ENCODE data around the gene CES2.

Gene CES2

DNA sequence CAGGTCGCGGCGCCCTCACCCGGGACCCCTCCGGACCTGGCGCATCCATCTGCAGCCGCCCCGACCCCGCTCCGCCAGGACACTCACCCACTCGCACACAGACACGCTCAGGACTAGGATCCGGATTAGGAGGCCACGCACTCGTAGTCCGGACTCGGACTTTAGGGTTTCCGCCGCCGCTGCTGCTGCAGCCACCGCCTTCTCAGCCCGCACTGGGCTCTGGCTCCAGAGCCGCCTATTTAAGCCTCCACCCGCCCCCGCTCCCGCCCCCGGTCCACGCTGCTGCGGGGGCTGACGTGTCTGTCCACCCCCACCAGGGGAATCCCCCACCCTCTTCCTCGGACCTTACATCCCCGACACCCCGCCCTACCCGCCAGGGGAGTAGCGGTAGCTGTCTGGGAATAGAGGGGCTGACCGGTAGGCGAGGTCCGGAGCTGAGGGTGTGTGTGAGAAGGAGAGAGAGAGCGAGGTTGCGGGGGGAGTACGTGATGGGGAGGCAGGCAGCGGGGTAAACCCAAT, 9.9 kb upstream of the CES2 start, which contains the start of gene RRAD:
Gene RRAD, minus strand, starts transcription at position 214 of the 519 bp plus-strand sequence. CDS start 356 bp downstream, outside the sequence.
- Histone ChIP-seq H3K79me2 (ENCODE audit: insufficient read depth, low read depth) (no peaks in the 10 kb centered on the region), H3K9ac (peak within 1 kb of the TSS; percentile 17; the same call in 1 of the 2 replicates), H3K4me2 (peak within 1 kb of the TSS; percentile 96; the same call in 1 of the 2 replicates), H3K4me1 (ENCODE audit: low read depth, poor library complexity, severe bottlenecking) (peaks cover 39% of the 10 kb centered on the region), H3K27ac (0 out of 2 replicates have a peak within 1 kb of the TSS, but pooled peaks have one; percentile 69), H3K27me3 (ENCODE audit: insufficient read depth, low read depth) (peaks cover 8% of the 10 kb centered on the region; the same call in 1 of the 2 replicates), H4K20me1 (ENCODE audit: insufficient read depth) (no peaks in the 10 kb centered on the region), H3K4me3 (IDR thresholded peaks at IDR 0.05; ENCODE audit: insufficient read depth, low read depth, low read length) (no peak within 1 kb of the TSS), H2AFZ (ENCODE audit: low read depth) (no peak within 1 kb of the TSS), H3K36me3 (ENCODE audit: insufficient read depth) (no peaks in the 10 kb centered on the region)
- TF ChIP-seq, protein P1, sequence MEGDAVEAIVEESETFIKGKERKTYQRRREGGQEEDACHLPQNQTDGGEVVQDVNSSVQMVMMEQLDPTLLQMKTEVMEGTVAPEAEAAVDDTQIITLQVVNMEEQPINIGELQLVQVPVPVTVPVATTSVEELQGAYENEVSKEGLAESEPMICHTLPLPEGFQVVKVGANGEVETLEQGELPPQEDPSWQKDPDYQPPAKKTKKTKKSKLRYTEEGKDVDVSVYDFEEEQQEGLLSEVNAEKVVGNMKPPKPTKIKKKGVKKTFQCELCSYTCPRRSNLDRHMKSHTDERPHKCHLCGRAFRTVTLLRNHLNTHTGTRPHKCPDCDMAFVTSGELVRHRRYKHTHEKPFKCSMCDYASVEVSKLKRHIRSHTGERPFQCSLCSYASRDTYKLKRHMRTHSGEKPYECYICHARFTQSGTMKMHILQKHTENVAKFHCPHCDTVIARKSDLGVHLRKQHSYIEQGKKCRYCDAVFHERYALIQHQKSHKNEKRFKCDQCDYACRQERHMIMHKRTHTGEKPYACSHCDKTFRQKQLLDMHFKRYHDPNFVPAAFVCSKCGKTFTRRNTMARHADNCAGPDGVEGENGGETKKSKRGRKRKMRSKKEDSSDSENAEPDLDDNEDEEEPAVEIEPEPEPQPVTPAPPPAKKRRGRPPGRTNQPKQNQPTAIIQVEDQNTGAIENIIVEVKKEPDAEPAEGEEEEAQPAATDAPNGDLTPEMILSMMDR (conservative IDR thresholded peaks at IDR 0.05; ENCODE audit: low read depth, low read length): no peak

- Histone ChIP-seq H3K9ac (peak overlapping the region; percentile 17; the same call in 1 of the 2 replicates), H3K4me1 (ENCODE audit: low read depth, poor library complexity, severe bottlenecking) (peaks cover 39% of the 10 kb centered on the region), H3K4me2 (peak overlapping the region; percentile 96), H4K20me1 (ENCODE audit: insufficient read depth) (no peaks in the 10 kb centered on the region), H3K4me3 (IDR thresholded peaks at IDR 0.05; ENCODE audit: insufficient read depth, low read depth, low read length) (no peak overlapping the region), H2AFZ (ENCODE audit: low read depth) (no peak overlapping the region), H3K79me2 (ENCODE audit: insufficient read depth, low read depth) (no peaks in the 10 kb centered on the region), H3K27me3 (ENCODE audit: insufficient read depth, low read depth) (peaks cover 8% of the 10 kb centered on the region; the same call in 1 of the 2 replicates), H3K36me3 (ENCODE audit: insufficient read depth) (no peaks in the 10 kb centered on the region), H3K27ac (peak overlapping the region; percentile 69)
- TF ChIP-seq, protein P1 (conservative IDR thresholded peaks at IDR 0.05; ENCODE audit: low read depth, low read length): no peak
Measured at GRCh38 chr16:66926171-66926947, 9.0 kb upstream of the CES2 start.

DNA sequence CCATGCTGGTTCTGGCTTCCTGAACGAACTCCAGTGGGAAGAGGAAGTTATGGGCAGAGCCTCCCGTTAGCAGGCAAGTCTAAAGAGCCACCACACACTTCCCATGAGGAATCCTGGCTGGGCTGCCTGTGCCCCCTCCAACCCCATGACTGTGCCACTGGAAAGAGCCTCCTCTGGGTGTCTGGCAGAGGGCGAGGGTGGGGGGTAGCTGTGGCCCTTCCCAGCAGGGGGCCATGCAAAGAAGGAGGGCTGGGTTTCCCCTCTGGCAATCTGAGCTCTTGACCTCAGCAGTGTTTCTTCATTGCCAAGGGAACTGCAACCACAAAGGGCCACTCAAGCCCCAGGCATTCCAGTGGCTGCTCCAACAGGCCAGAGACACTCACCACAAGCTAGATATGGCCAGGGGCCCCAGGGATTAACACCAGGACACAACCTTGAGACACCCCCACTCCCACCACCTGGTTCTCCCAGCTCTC, 8.3 kb upstream of the CES2 start:
- Histone ChIP-seq H2AFZ (ENCODE audit: low read depth) (no peak overlapping the region), H3K4me3 (IDR thresholded peaks at IDR 0.05; ENCODE audit: insufficient read depth, low read depth, low read length) (no peak overlapping the region), H3K27ac (peak overlapping the region; percentile 69), H3K79me2 (ENCODE audit: insufficient read depth, low read depth) (no peaks in the 10 kb centered on the region), H3K27me3 (ENCODE audit: insufficient read depth, low read depth) (peaks cover 5% of the 10 kb centered on the region; the same call in 1 of the 2 replicates), H3K9ac (peak overlapping the region; percentile 34), H4K20me1 (ENCODE audit: insufficient read depth) (no peaks in the 10 kb centered on the region), H3K4me1 (ENCODE audit: low read depth, poor library complexity, severe bottlenecking) (peaks cover 43% of the 10 kb centered on the region), H3K36me3 (ENCODE audit: insufficient read depth) (no peaks in the 10 kb centered on the region), H3K4me2 (peak overlapping the region; percentile 96)
- TF ChIP-seq, protein P1 (conservative IDR thresholded peaks at IDR 0.05; ENCODE audit: low read depth, low read length): no peak

- TF ChIP-seq, protein P1 (conservative IDR thresholded peaks at IDR 0.05; ENCODE audit: low read depth, low read length): no peak
- Histone ChIP-seq H2AFZ (ENCODE audit: low read depth) (no peak overlapping the region), H3K36me3 (ENCODE audit: insufficient read depth) (no peaks in the 10 kb centered on the region), H3K79me2 (ENCODE audit: insufficient read depth, low read depth) (peaks cover 5% of the 10 kb centered on the region), H3K4me3 (IDR thresholded peaks at IDR 0.05; ENCODE audit: insufficient read depth, low read depth, low read length) (no peak overlapping the region), H3K4me1 (ENCODE audit: low read depth, poor library complexity, severe bottlenecking) (peaks cover 50% of the 10 kb centered on the region), H4K20me1 (ENCODE audit: insufficient read depth) (no peaks in the 10 kb centered on the region), H3K27ac (peak overlapping the region; percentile 69), H3K9ac (peak overlapping the region; percentile 34; the same call in 1 of the 2 replicates), H3K27me3 (ENCODE audit: insufficient read depth, low read depth) (0 out of 2 replicates have a peak, but pooled peaks cover 5% of the 10 kb centered on the region), H3K4me2 (peak overlapping the region; percentile 96; the same call in 1 of the 2 replicates)
Measured at GRCh38 chr16:66927918-66928649, 7.2 kb upstream of the CES2 start.

Measured in KMS-11 (cell line).